Prostate gland (tissue), 2 donors: Measurements from ENCODE around the gene TRIP11.

ENCODE experiments used
- CTCF ChIP-seq, 4 experiments: fragments of 200-600 bp in 2 of 4; fragments of 450-650 bp in 2 of 4; sonication (generic) in 2 of 4; IDR thresholded peaks; 1 replicate in 3 of 4; 2 replicates in 1 of 4; pipeline ENCODE4 v1.5.1; 2016 to 2019; ENCODE audit warnings: antibody characterized with exemption in 4 of 4, mild to moderate bottlenecking in 2 of 4, moderate library complexity in 2 of 4
- POLR2AphosphoS5 ChIP-seq: sonication (generic); formaldehyde crosslinking; IDR thresholded peaks from one replicate; pipeline ENCODE4 v1.6.1; 2017; ENCODE audit warnings: antibody characterized with exemption

GRCh38 chr14:91927800-91928199 is 112.1 kb downstream of the TRIP11 start:
- TF ChIP-seq POLR2AphosphoS5 (no peak), CTCF (IDR thresholded peaks at IDR 0.05) (no peak)
